ENCODE results near the gene TNFRSF9. TPM values are rescaled to one million over a fixed set of nuclear protein-coding genes. Genes with fewer than 3 reads are reported as not detected.

Gene TNFRSF9
- total RNA-seq, 4 donors from 2014 or later: 0.05 to 0.20 TPM; not detected in 2

DNA sequence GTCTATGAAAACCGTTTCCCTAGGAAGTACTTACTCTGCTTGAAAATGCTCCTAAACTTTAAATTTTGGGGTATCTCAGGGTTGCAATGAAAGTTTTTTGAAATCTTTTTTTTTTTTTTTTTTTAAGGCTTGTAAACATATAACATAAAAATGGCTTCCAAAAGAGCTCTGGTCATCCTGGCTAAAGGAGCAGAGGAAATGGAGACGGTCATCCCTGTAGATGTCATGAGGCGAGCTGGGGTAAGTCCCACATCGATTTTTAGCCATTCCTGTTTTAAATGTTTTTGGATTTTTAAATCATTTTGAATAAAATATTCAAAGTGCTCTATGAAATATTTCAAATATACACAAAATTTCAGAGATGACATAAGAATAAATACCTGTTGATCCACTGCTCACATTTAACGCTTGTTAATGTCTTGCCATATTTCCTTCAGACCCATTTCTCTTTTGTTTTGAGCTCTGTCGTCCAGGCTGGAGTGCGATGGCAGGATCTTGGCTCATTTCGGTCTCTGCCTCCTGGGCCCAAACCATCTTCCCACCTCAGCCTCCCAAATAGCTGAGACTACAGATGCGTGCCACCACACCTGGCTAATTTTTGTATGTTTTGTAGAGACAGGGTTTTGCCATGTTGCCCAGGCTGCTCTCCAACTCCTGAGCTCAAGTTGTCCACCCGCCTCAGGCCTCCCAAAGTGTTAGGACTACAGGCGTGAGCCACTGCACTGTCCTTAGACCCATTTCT lies 22.2 kb upstream of the TNFRSF9 start:
- ATAC-seq (no peak), DNase-seq (no peak)
- peak overlapping the region; percentile 73 to 93 (median 84) for H3K4me3 ChIP-seq
- no peaks in the 10 kb centered on the region for H3K27me3 ChIP-seq
- in situ Hi-C loops (cut with MboI; ENCODE audit: low sequenced_read_pairs in 4 of 4) (no loop called here), intact Hi-C loops (cut with DNase I; ENCODE audit: low total_unique reads) (loop anchor here (10.0 kb wide), 1 partner anchor 912 kb away; the partner anchor contains the start of gene ENO1)
- no peaks in the 10 kb centered on the region for H3K9me3 ChIP-seq
- TF ChIP-seq, protein P1, sequence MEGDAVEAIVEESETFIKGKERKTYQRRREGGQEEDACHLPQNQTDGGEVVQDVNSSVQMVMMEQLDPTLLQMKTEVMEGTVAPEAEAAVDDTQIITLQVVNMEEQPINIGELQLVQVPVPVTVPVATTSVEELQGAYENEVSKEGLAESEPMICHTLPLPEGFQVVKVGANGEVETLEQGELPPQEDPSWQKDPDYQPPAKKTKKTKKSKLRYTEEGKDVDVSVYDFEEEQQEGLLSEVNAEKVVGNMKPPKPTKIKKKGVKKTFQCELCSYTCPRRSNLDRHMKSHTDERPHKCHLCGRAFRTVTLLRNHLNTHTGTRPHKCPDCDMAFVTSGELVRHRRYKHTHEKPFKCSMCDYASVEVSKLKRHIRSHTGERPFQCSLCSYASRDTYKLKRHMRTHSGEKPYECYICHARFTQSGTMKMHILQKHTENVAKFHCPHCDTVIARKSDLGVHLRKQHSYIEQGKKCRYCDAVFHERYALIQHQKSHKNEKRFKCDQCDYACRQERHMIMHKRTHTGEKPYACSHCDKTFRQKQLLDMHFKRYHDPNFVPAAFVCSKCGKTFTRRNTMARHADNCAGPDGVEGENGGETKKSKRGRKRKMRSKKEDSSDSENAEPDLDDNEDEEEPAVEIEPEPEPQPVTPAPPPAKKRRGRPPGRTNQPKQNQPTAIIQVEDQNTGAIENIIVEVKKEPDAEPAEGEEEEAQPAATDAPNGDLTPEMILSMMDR (IDR thresholded peaks at IDR 0.05 in 4 of 5, conservative IDR thresholded peaks at IDR 0.05 in 1 of 5): no peak
- no peak for TF ChIP-seq POLR2A (IDR thresholded peaks at IDR 0.05)
- H3K27ac ChIP-seq: peak overlapping the region; percentile 91 to 98 (median 96)
- peaks cover 0 to 43% of the 10 kb centered on the region in 2 donors for H3K36me3 ChIP-seq
- H3K4me1 ChIP-seq: peaks cover 57 to 58% of the 10 kb centered on the region in 2 donors

DNA sequence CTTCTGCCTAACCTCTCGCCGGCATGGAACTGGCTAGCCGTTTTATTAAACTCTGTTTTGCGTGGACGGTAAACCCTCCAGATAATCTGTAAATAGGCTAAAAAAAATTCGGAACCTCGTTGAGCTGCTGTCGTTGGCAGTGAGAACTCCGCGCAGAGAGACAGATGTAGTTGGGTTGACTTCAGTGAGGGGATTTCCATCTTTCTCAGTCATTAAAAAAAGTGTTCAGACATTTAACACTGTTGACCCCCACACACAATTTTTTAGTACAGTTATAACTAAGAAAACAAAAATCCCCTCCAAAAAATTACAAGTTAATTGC lies 21.3 kb upstream of the TNFRSF9 start:
- in situ Hi-C loops (cut with MboI; ENCODE audit: low sequenced_read_pairs in 4 of 4): no loop called here
- TF ChIP-seq, protein P1 (IDR thresholded peaks at IDR 0.05 in 4 of 5, conservative IDR thresholded peaks at IDR 0.05 in 1 of 5): no peak
- no peak for TF ChIP-seq POLR2A (IDR thresholded peaks at IDR 0.05)
- DNase-seq: no peak
- intact Hi-C loops (cut with DNase I; ENCODE audit: low total_unique reads): loop anchor here (10.0 kb wide), 1 partner anchor 913 kb away; the partner anchor contains the start of gene ENO1
- Histone ChIP-seq H3K27ac (peak overlapping the region; percentile 91 to 98 (median 96)), H3K4me1 (peaks cover 49 to 51% of the 10 kb centered on the region in 2 donors), H3K4me3 (peak overlapping the region; percentile 73 to 93 (median 84)), H3K27me3 (no peaks in the 10 kb centered on the region), H3K36me3 (peaks cover 0 to 42% of the 10 kb centered on the region in 2 donors), H3K9me3 (no peaks in the 10 kb centered on the region)
- ATAC-seq: peak; percentile 19 to 23

DNA sequence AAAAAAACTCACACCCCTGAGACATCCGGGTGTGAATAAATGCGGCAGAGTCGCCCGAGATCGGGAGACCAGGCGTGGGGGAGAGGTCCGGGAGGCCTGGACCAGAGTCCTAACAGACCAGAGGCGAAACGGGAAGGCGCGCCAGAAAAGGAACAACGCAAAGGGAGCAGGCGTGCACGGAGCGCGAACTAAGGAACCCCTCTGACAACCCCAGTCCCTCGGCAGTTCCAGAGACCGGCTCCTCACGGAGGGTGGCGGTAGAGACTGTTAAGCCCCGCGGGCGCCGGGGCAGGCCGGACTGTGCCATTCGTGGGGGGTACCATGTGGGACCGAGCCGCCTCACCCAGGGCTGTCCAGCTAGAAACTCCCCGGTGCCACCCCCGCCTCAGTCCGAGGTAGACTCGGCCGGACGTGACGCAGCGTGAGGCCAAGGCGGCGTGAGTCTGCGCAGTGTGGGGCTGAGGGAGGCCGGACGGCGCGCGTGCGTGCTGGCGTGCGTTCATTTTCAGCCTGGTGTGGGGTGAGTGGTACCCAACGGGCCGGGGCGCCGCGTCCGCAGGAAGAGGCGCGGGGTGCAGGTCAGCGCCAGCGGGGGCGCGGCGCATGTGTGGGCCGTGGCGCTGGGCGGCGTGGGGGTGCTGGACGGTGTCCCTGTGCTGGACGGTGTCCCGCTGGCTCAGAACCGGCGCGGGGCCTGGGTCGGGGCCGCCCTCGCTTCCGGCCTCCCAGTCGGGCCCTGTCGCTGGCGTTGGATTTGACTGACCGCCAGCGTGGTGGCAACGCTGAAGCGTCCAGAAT lies 20.8 kb upstream of the TNFRSF9 start, which contains the start of gene PARK7:
Gene PARK7 (plus strand): TSS at position 496 of the 798 bp plus-strand sequence. CDS start 1,075 bp downstream, outside the sequence.
- H3K4me1 ChIP-seq: peaks cover 43 to 45% of the 10 kb centered on the region in 2 donors
- in situ Hi-C loops (cut with MboI; ENCODE audit: low sequenced_read_pairs in 4 of 4): no loop called here

DNA sequence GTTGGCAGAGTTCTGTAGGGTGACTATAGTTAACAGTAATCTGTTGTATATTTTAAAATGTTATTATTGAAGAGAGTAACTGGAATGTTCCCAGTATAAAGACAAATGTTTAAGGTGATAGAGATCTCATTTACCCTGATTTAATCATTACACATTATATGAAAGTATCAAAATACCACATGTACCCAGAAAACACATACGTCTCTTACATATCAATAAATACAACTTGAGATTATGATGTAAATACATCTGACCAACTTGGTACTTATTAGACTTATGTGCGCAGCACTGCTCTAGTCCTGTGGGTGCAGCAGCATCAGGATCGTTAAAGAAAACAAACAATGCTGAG lies 20.2 kb upstream of the TNFRSF9 start:
- Histone ChIP-seq H3K27me3 (no peaks in the 10 kb centered on the region), H3K4me3 (peak overlapping the region; percentile 73 to 93 (median 81)), H3K36me3 (peaks cover 0 to 31% of the 10 kb centered on the region in 2 donors), H3K4me1 (peaks cover 39 to 41% of the 10 kb centered on the region in 2 donors), H3K27ac (peak overlapping the region; percentile 91 to 98 (median 96)), H3K9me3 (no peaks in the 10 kb centered on the region)
- DNase-seq: no peak
- intact Hi-C loops (cut with DNase I; ENCODE audit: low total_unique reads): loop anchor here (10.0 kb wide), 1 partner anchor 914 kb away; the partner anchor contains the start of gene ENO1
- no peak for TF ChIP-seq POLR2A (IDR thresholded peaks at IDR 0.05)
- TF ChIP-seq, protein P1 (IDR thresholded peaks at IDR 0.05 in 4 of 5, conservative IDR thresholded peaks at IDR 0.05 in 1 of 5): no peak
- no peak for ATAC-seq
- in situ Hi-C loops (cut with MboI; ENCODE audit: low sequenced_read_pairs in 4 of 4): no loop called here

More for the DNA sequence above, 20.8 kb upstream of the TNFRSF9 start, which contains the start of gene PARK7:
- intact Hi-C loops (cut with DNase I; ENCODE audit: low total_unique reads): loop anchor here (10.0 kb wide), 1 partner anchor 913 kb away; the partner anchor contains the start of gene ENO1
- peaks cover 0 to 37% of the 10 kb centered on the region in 2 donors for H3K36me3 ChIP-seq
- no peaks in the 10 kb centered on the region for H3K27me3 ChIP-seq
- DNase-seq: peak; percentile 99 to 100
- ATAC-seq: peak; percentile 84 to 91
- peak within 1 kb of the TSS; percentile 91 to 98 (median 96) for H3K27ac ChIP-seq
- H3K4me3 ChIP-seq: peak within 1 kb of the TSS; percentile 73 to 93 (median 84)
- TF ChIP-seq, protein P1 (IDR thresholded peaks at IDR 0.05 in 4 of 5, conservative IDR thresholded peaks at IDR 0.05 in 1 of 5): peak; percentile 32 to 65 (median 58)
- peak; percentile 93 to 96 for TF ChIP-seq POLR2A (IDR thresholded peaks at IDR 0.05)
- H3K9me3 ChIP-seq: no peaks in the 10 kb centered on the region
